HG03280 (cell line): ENCODE data around the gene CCDC178.
"Not testable (repeated sequence)": the region's sequence is repeated elsewhere in the genome, so short reads cannot be mapped to it uniquely, and the experiment has no call there.

Source experiments
- ATAC-seq: cut with Tn5 transposase; IDR thresholded peaks from one replicate; pipeline ENCODE4 v1.9.1; 2021; ENCODE audit warnings: mild to moderate bottlenecking, moderate library complexity; ENCODE audit not compliant: unreplicated experiment

The CCDC178 gene

DNA sequence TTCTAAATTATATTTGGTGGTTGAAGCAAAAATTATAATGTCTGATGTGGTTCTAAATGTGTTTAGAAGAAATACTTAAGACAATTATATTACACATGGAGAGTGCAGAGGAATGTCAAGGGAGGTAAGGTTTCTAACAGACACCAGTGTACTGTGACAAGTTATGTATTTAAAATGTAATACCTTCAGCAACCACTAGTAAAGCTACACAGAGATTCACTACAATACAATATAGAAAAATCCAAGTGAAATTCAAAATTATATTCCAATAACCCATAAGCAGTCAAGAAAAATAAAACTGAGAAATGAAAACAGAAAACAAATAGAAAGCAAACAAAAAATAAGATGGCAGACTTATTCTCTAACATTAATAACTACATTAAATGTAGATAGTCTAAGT is 418.2 kb downstream of the CCDC178 start:
- ATAC-seq: no peak

DNA sequence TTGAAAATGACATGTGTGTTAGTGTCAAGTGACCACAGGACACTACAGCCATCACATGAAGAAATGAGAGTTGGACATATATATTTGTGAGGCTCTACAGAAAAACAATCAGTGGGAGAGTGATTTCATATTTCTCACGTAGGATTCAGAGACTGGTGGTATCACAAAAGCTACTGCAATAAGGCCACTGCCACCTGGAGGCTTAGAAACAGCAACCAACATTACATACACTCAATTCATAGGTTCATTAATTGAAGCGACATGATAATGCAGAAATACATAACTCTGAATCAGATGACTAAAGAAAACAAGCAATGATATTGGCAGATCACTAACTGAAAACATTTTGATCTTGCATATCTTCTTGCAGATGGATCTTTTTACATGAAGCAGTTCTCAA is 419.6 kb downstream of the CCDC178 start:
- no peak for ATAC-seq

DNA sequence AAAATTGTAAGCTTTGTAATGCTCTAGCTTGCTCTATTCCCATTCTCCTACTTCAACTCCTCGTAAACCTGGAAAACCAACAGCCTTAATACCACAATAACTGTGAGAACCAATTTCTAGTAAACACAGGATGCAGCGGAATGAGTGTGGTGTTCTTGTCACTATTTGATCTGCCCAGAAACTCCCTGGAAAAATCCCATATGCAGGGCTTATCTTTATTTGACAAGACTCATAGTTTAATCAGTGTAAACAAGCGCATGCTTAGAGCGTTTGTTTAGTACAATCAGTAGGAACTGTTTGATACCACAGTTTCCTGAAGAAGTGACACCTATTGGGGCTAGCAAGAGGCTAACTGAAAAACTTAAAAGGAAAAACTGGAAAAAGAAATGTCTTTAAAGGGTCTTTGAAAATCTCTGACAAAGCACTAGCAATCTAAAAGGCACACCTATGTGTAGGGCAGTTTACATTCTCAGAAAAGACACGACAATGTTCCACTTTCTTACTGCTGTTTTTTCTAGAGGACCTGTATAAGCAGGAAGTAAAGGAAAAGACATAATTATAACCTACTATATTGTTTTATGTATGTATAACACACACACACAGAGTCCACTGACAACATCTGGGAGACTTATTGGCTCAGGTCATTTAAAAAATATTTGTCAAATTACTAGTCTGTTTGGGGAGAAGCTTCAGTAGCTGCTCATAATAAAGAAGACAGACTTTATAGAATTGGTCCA is 426.3 kb downstream of the CCDC178 start:
- ATAC-seq: no peak

DNA sequence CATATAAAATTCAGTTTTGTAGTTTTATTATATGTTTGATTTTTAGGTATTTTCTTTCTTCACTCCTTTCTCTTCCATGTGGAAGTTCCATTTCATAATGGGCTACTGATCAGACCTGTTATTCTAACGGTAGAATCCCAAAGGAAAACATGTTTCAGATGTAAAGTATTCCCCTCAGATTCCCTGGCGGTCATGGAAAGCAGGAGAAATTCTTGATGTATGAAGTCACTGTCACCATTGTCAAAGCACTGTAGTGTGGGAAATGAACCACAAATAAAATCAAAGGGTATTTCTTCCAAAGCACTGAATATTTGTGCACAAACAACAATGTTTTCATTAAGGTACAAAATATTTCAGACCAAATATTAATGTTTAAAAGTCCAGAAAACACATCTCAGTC is 430.4 kb downstream of the CCDC178 start:
- no peak for ATAC-seq

DNA sequence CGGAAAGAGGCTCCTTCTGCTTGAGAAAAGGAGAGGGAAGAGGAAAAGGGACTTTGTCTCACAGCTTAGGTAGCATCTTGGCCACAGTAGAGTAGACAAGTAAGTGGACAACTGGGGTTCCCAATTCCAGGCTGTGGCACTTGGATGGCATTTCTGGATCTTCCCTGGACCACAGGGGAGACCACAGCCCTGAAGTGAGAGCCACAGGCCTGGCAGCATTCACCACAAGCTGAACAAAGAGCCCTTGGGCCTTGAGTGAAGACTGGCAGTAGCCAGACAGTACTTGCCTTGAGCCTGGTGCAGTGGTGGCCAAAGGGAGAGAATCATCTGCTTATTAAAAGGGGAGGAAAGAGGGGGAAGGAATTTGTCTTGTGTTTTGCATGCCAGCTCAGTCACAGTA is 441.6 kb downstream of the CCDC178 start:
- ATAC-seq: no peak

DNA sequence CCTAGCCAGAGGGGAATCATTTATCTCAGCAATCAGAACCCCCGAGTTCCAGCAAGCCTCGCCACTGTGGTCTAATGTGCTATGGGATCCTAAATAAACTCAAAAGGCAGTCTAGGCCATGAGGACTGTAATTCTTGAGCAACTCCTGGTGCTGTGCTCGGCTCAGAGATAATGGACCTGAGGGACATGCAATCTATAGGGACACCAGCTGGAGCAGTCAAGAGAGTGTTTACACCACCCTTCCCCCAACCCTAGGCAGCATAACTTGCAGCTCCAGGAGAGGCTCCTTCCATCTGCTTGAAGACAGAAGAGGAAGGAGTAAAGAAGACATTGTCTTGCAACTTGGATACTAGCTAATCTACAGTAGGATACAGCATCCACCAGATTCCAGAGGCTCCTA is 442.2 kb downstream of the CCDC178 start:
- ATAC-seq: no peak

DNA sequence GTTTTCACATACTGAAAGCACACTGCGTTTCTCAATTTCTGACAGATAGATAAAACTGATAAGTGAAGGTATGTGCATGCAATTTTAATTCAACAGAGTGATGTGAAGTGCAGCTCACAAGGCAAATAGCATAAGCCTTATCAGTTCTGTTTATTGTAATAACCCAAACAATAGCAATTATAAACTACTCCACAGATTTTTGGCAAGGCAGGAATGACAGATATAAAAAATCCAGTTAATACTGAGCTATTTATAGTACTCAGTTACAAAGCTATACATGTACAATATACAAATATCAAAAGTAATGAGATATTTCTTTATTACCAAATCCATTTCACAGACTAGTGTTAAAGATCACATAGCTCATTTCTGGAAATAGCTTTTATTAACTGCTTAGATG is 456.8 kb downstream of the CCDC178 start:
- ATAC-seq: no peak

DNA sequence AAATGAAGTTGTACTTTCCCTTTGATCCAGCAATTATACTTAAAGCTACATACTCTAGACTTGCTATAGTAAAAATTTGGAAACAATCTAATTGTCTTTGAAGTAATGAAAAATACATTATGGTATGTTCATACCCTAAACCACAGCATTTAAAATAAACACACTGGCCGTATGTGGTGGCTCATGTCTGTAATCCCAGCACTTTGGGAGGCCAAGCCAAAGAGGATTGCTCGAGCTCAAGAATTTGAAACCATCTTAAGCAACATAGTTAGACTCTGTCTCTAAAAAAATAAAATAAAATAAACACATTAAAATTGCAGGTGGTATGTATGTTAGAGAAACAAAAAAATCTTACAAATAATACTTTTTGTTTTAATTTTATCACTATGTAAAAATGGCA is 459.6 kb downstream of the CCDC178 start:
- no peak for ATAC-seq

DNA sequence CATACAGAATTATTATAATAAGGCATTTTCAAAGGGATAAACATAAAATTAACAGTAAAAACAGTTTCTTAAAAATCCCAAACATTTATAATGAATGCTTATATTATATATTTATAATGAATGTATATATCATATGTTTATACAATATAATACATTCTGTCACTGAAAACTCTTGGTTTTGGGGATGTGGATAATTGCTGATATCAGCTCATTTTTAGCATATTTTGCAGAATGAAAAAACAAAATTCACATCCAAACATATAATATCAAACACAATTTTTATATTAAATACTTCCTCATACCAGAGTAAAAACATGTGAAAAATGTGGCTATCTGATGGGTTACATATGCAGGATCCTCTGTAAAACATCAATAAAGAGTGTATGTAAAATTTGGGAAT is 465.0 kb downstream of the CCDC178 start:
- no peak for ATAC-seq

DNA sequence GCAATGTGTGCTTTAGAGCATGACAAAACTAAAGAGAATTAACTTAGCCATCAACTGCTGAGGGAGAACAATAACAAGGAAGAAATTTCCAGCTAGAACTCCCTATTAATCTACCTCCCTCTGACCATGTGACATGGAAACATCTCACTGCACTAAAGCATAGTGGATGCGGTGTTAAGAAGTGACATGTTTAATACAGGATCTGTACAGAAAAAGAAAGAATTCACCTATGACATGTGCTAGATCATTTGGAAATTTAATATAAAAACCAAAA is 465.4 kb downstream of the CCDC178 start:
- no peak for ATAC-seq

DNA sequence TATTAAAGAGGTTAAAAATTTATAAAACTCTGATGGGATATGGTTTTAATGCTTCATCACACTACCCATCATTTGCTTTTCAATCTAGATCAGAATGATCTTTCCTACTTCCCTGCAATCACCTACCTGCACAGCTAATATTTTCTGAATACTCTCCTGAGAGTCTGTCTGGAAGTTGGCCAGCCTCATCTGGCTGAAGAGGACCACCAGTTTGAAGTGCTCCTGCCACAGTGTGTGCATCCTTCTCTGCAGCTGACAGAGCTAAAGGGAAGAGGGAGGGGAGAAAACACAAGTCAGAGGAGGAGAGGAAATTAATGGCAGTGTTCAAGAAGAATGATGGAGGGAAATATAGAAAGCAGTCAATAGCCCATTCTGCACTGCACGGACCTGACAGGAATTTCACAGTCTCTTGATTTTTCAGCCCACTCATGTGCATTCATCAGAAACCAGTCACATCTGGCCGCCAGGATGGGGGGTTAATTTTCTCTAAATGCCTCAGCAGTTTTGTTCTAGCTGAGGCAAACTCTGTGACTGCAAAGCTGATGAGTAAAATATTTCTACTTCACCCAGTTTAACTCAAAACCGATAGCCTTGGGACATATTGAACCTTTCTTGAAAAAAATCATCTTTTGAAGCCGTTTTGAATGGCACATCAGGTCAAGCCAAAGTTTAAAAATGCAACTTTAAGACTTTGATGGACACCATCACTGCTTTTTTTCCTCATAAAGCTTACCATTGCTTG is 465.9 kb downstream of the CCDC178 start:
- ATAC-seq: no peak

DNA sequence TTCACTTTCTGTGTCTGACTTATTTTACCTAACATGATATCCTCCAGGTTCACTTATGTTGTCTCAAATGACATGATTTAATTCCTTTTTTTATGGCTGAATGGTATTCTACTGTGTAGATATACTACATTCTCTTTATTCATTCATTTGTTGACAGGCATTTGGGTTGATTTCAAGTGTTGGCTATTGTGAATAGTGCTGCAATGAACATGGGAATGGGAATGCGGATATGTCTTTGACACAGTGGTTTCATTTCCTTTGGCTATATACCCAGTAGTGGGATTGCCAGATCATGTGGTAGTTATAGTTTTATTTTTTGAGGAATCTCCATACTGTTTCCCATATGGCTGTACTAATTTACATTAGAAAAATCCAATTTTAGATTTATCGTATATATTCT is 472.3 kb downstream of the CCDC178 start:
- ATAC-seq: no peak

DNA sequence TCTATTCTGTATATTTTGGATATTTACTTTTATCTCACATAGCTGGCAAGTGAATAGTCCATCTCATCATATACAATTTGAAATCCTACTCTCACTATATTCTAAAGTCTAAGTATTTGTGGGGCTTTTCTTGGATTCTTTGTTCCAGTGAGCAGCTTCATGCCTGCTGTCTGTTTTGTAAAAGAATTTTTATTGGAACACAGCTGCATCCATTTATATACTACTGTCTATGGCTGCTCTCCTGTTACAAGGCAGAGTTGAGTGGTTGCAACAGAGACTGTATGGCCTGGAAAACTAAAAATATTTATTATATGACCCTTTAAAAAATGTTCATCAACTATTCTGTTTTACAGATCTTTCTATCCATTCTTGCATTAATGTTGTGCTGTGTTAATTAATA is 474.4 kb downstream of the CCDC178 start:
- no peak for ATAC-seq

DNA sequence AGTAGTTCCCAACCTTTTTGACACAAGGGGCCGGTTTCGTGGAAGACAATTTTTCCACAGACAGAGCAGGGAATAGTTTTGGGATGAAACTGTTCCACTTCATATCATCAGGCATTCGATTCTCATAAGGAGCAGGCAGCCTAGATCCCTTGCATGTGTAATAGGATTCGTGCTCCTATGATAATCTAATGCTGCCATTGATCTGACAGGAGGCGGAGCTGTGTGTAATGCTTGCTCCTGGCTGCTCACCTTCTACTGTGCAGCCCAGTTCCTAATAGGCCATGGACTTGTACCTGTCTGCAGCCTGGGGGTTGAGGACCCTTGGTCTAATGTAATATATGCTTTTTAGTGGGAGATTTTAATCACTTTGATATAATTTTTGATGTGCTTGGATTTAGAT is 479.0 kb downstream of the CCDC178 start:
- no peak for ATAC-seq

DNA sequence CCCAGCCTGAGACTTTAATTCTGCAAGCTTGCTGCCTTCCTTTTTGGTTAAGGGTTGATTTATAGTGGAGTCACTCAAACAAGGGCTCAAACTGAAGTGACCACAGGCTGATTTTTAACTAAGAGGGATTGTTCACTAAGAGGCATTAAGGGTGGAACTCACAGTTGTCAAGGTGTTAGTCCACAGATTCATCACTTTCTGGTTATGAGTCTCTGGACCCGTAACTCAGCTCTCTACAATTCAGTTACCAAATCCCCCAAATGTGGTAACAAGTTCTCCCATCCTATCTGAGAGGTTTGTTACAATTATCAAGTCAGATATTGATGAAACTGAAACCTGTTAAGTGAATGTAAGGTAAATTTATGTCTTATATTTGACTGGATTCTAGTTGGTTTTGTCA is 481.8 kb downstream of the CCDC178 start:
- ATAC-seq: no peak

DNA sequence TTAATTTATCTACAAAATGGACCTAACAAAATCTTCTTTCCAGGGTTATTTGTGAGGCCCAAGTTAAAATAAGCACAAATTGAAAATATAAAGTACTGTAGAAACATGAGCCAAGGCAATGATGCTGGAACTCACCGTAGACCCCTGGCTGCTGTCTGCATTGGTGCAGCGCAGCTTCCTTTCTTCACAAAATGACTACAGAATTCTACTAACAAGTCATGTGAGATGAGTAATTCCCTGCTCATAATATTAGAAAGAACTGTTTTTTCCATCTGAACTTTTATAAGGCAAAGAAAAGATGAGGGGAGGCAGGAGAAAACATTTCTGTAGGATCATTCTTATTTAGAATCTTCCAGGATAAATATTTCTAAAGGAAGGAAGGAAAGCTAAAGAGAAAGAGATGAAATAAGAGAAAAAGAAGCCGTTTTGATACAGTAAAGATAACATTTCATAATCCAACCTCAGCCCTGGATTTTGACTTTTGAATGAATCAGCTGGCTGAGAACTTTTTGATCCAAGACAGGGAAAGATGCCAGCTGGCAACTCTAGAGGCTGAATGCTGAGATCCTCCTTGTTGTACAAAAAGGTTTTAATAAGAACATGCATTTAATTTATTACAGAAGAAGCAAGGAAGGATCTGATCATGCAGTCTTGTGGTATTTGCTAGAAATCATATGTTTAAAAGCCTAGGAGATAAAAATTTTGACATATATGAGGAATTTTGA is 483.8 kb downstream of the CCDC178 start:
- ATAC-seq: no peak

DNA sequence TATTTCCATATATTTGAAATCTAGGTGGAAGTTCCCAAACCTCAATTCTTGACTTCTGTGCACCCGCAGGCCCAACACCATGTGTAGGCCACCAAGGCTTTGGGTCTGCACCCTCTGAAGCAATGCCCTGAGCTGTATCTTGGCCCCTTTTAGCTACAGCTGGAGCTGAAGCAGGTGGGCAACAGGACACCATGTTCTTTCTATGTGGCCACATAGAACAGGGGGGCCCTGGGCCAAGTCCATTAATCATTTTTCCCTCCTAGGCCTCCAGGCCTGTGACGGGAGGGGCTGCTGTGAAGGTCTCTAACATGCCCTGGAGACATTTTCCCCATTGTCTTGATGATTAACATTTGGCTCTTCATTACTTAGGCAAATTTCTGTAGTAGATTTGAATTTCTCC is 488.2 kb downstream of the CCDC178 start:
- ATAC-seq: not testable (repeated sequence)

DNA sequence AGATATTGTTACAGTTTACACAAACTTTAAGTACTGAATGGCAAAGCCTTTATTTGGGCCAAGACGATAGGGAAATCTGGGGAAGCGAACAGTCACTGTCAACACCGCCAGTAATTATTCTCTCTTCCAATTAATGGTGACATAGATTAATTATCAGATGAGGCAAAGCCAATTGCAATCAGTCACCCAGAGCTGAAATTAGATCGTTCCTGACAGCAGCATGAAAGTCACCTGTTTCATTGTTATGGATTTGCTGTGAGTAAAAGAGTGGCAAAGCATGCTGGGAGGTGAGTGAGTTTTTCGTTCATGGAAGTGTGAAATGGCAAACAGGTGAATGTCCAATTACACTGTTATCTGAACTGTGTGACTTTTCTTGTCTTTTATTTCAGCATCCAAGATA is 502.9 kb downstream of the CCDC178 start:
- ATAC-seq: no peak

DNA sequence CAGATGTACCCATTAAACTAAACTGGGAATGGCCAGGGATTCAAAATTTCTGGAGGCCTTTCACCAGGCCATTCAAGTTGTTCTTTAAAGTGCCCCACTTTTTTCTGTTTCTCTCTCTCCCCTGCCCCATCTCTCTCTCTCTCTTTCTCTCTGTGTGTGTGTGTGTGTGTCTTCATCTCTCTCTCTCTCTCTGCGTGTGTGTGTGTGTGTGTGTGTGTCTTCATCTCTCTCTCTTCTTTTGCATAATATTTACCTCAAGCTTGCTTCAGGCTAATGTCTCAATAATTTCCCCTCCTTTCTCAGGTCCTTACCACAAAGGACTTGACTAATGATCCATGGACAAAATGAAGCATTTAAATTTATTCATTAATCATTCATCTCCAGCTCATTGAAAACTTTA is 503.5 kb downstream of the CCDC178 start:
- no peak for ATAC-seq

DNA sequence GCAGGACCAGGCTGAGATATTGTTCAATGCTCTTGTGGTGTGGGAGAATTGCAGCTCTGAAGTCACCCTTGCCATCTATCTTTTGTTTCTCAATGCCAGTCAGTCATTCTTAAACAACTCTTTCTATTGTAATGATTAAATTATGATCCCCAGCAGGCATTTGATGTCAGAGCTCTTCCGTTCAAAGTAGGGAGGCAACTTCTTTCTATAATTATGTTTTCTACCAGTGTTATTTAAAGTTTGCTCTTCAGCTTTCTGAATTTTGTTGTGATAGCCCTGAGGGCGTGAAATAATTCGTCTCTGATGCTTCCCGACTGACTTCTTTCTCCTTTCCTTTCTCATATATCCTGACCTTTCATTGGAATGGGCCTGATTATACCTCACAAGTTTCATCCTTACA is 506.3 kb downstream of the CCDC178 start:
- no peak for ATAC-seq

DNA sequence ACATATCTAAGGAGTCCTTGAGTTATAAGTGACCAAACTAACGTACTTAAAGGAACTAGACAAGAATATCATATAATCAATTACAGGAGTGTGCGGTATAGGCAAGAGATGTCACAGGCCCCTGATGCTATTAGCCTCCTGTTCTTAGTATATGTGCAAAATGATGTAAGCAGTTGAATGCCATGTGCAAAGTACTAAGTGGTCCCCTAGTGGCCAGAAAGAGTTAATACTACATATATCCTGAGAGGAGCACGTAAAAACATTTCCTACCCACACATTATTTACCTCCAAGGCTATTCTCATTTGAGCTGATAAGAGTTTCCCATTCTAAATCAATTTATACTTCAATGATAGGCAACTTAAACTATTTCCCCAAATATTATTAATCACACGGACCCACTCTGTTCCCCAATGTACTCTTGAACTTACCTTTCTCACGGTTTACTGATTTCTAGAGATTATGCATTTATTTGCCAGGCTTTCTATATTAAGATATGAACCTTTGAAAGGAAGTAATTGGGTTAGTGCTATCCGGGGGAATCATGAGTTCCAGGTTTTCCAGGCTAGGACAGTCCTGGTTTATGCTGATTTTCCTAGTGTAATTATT is 509.7 kb downstream of the CCDC178 start:
- peak; percentile 100 for ATAC-seq

DNA sequence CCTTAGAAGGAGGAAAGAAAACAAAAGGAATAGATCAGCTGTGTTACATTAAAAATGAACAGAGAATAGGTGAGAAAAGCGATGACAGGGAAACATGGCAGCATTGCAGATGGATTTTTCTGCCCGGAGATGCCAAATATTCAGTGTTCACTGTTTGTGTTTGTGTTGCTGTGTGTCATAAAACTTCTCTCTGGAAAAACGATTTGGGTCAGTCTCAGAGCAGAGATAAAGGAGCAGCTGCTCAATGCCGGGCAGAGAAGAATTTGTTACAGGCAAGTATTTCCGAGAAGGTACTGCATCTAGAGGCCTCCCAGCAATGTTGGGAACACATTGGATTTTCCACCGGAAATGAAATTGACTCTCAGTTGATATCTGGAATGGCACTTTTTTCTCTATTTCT is 511.3 kb downstream of the CCDC178 start:
- ATAC-seq: no peak
